ENCODE results near the gene DDX42.
A peak's percentile ranks its signal among the peaks of the same experiment; 100 is the strongest.
"Not testable (repeated sequence)": the region's sequence is repeated elsewhere in the genome, so short reads cannot be mapped to it uniquely, and the experiment has no call there.

DDX42 gene

DNA sequence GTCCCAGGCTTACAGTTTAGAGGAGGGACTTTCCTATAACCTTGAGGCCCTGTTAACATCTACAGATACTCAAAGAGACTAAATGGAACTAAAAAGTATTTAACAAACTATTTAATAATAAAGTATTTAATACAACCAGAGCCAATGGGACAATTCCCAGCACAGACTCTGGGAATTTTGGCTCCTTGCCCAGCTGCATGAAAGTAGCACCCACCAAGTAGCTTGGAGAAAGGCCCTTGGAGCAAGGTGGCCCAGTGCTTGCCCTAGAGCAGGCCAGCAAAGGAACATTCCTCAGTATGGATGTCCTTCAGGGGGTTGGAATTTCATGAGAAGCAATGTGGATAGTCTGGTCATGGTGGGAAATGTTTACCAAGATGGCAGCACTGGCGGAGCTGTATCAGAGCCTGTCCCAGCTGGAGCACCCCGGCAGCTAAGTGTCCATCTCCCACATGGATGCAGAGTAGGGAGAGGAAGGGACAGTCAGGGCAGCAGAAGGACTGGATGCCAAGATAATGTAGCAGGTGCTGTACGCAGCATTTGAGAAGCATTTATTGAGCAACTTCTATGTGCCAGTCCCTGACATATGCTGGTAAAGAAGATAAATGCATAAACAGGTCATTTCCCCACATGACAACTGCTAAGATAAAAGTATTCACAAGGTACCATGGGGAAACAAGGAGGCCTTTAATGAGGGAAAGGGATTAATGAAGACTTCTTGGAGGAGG, 73.7 kb downstream of the DDX42 start:
- in situ Hi-C loops (cut with MboI; ENCODE audit: low sequenced_read_pairs, unreplicated experiment): no loop called here
- DNase-seq (ENCODE audit: low spot score): no peak
- TF ChIP-seq, protein P1, sequence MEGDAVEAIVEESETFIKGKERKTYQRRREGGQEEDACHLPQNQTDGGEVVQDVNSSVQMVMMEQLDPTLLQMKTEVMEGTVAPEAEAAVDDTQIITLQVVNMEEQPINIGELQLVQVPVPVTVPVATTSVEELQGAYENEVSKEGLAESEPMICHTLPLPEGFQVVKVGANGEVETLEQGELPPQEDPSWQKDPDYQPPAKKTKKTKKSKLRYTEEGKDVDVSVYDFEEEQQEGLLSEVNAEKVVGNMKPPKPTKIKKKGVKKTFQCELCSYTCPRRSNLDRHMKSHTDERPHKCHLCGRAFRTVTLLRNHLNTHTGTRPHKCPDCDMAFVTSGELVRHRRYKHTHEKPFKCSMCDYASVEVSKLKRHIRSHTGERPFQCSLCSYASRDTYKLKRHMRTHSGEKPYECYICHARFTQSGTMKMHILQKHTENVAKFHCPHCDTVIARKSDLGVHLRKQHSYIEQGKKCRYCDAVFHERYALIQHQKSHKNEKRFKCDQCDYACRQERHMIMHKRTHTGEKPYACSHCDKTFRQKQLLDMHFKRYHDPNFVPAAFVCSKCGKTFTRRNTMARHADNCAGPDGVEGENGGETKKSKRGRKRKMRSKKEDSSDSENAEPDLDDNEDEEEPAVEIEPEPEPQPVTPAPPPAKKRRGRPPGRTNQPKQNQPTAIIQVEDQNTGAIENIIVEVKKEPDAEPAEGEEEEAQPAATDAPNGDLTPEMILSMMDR (IDR thresholded peaks at IDR 0.05; ENCODE audit: borderline replicate concordance, control extremely low read depth, extremely low read depth, insufficient read depth, missing control alignments): no peak

DNA sequence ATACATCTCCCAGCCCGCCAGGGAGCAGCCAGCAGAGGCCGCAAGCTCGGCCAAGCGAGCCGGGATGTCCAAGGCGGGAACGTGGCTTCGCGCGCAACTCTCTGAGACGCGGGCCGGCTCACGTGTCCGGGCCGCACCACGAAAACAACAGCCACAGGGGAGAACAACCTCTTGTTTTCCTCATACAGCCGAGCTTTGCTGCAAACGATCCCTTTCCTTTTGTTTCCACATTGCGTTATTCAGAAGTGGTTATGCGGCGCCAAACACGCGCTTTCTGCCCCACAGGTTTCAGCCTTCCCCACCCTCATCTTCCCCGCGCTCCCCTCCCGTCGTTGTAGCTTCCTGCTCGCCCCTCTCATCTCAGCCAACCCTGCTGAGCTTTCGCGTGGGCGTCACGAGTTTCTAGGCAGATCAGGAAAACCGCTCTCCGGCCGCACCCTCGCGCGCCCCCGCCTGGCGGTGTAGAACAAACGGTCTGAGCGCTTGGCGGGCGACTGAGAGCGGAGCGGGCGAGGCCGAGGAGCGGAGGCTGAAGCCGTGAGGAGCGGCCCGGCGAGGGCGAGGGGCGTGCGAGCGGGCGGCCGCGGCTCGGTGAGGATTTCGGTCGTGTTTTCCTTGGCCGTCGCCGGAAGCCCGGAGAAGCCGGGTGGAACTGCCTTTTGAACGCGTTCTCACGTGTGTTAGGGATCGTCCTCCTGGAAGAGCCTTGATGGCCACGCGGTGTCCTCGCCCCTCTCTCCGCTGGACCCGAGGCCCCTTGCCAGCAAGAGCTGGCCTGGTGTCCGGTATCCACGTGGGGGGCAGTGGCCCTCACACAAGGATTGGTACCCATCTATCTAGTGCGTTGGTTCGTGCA, 75.1 kb downstream of the DDX42 start:
- in situ Hi-C loops (cut with MboI; ENCODE audit: low sequenced_read_pairs, unreplicated experiment): no loop called here
- TF ChIP-seq, protein P1 (IDR thresholded peaks at IDR 0.05; ENCODE audit: borderline replicate concordance, control extremely low read depth, extremely low read depth, insufficient read depth, missing control alignments): peak; percentile 86
- DNase-seq (ENCODE audit: low spot score): peak; percentile 98

- DNase-seq (ENCODE audit: low spot score): no peak
- in situ Hi-C loops (cut with MboI; ENCODE audit: low sequenced_read_pairs, unreplicated experiment): no loop called here
- TF ChIP-seq, protein P1 (IDR thresholded peaks at IDR 0.05; ENCODE audit: borderline replicate concordance, control extremely low read depth, extremely low read depth, insufficient read depth, missing control alignments): no peak
These were observed 76.4 kb downstream of the DDX42 start for GRCh38 chr17:63850401-63850800.

GRCh38 chr17:63853260-63853659, 79.3 kb downstream of the DDX42 start:
- TF ChIP-seq, protein P1 (IDR thresholded peaks at IDR 0.05; ENCODE audit: borderline replicate concordance, control extremely low read depth, extremely low read depth, insufficient read depth, missing control alignments): no peak
- DNase-seq (ENCODE audit: low spot score): no peak

DNA sequence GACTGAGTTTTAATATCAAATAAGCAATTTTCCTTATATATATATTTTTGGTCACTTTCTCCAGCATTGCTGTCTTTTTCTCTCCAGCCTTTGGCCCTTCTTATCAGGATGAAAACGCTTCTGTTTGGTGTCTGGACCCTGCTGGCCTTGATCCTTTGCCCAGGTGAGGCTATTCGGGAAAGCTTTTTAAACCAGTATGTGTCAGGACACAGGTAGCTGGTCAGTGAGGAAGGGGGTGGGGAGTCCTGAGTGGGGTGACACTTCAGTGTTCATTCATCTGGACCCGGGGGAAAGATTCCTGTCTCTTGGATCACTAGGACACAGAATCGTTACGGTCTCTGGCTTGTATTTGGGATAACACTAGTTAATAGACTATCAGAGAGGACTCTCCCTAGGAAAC, 80.7 kb downstream of the DDX42 start:
- DNase-seq (ENCODE audit: low spot score): no peak
- TF ChIP-seq, protein P1 (IDR thresholded peaks at IDR 0.05; ENCODE audit: borderline replicate concordance, control extremely low read depth, extremely low read depth, insufficient read depth, missing control alignments): no peak
- in situ Hi-C loops (cut with MboI; ENCODE audit: low sequenced_read_pairs, unreplicated experiment): no loop called here

More at GRCh38 chr17:63853260-63853659, 79.3 kb downstream of the DDX42 start:
- in situ Hi-C loops (cut with MboI; ENCODE audit: low sequenced_read_pairs, unreplicated experiment): no loop called here

- in situ Hi-C loops (cut with MboI; ENCODE audit: low sequenced_read_pairs, unreplicated experiment): no loop called here
- no peak for DNase-seq (ENCODE audit: low spot score)
- TF ChIP-seq, protein P1 (IDR thresholded peaks at IDR 0.05; ENCODE audit: borderline replicate concordance, control extremely low read depth, extremely low read depth, insufficient read depth, missing control alignments): no peak
These were observed 81.2 kb downstream of the DDX42 start for GRCh38 chr17:63855185-63855584.

- DNase-seq (ENCODE audit: low spot score); in situ Hi-C loops (cut with MboI; ENCODE audit: low sequenced_read_pairs, unreplicated experiment): not testable (repeated sequence)
These were observed 82.5 kb downstream of the DDX42 start for GRCh38 chr17:63856425-63856824.
